COLO829 (cell line): ENCODE results near the gene FGFR4.
A peak's percentile ranks its signal among the peaks of the same experiment; 100 is the strongest.

ENCODE experiments used
- DNase-seq: peaks from one replicate; pipeline ENCODE4 v3.0.0; 2012; ENCODE audit warnings: low spot score

The FGFR4 gene

GRCh38 chr5:177103523-177104253 lies 17.0 kb downstream of the FGFR4 start:
- no peak for DNase-seq

GRCh38 chr5:177105691-177106476 lies 19.2 kb downstream of the FGFR4 start:
- DNase-seq: no peak

GRCh38 chr5:177107159-177107558 lies 20.4 kb downstream of the FGFR4 start:
- no peak for DNase-seq

- DNase-seq: no peak
Measured at GRCh38 chr5:177109810-177110209, 23.1 kb downstream of the FGFR4 start.

GRCh38 chr5:177111720-177112394 lies 25.1 kb downstream of the FGFR4 start:
- peak; percentile 52 for DNase-seq

GRCh38 chr5:177112589-177113220 lies 26.0 kb downstream of the FGFR4 start:
- no peak for DNase-seq

GRCh38 chr5:177113566-177114424 lies 27.1 kb downstream of the FGFR4 start:
- peak; percentile 88 for DNase-seq

GRCh38 chr5:177116631-177117373 lies 30.1 kb downstream of the FGFR4 start:
- no peak for DNase-seq

- no peak for DNase-seq
Measured at GRCh38 chr5:177117441-177118045, 30.8 kb downstream of the FGFR4 start.

GRCh38 chr5:177122566-177122965 lies 35.9 kb downstream of the FGFR4 start:
- DNase-seq: no peak

GRCh38 chr5:177123789-177124485 lies 37.2 kb downstream of the FGFR4 start:
- no peak for DNase-seq

GRCh38 chr5:177124486-177124991 lies 37.8 kb downstream of the FGFR4 start:
- DNase-seq: no peak

GRCh38 chr5:177126771-177127170 lies 40.1 kb downstream of the FGFR4 start:
- DNase-seq: no peak

- DNase-seq: no peak
Measured at GRCh38 chr5:177128551-177128981, 41.9 kb downstream of the FGFR4 start.

- no peak for DNase-seq
Measured at GRCh38 chr5:177130211-177131018, 43.7 kb downstream of the FGFR4 start.

- no peak for DNase-seq
Measured at GRCh38 chr5:177131019-177131320, 44.3 kb downstream of the FGFR4 start.

- no peak for DNase-seq
Measured at GRCh38 chr5:177131352-177132135, 44.8 kb downstream of the FGFR4 start.
